DMS114 treated with DMSO at 0.1 percent for 48 hours (cell line): Measurements from ENCODE around the gene FNDC8.
"Not testable (repeated sequence)": the region's sequence is repeated elsewhere in the genome, so short reads cannot be mapped to it uniquely, and the experiment has no call there.

Experiments
- DNase-seq: peaks from one replicate; lab custom pipeline; 2025; ENCODE audit not compliant: unreplicated experiment; lab: John Stamatoyannopoulos, UW

The FNDC8 gene

GRCh38 chr17:35141681-35142466, 20.5 kb downstream of the FNDC8 start, which contains the start of gene NLE1:
NLE1 (minus strand) TSS chr17:35142303; CDS start chr17:35142275, 28 bp downstream.
- DNase-seq = peak; percentile 64

- no peak for DNase-seq
Measured at GRCh38 chr17:35142467-35142796, 21.0 kb downstream of the FNDC8 start.

DNA sequence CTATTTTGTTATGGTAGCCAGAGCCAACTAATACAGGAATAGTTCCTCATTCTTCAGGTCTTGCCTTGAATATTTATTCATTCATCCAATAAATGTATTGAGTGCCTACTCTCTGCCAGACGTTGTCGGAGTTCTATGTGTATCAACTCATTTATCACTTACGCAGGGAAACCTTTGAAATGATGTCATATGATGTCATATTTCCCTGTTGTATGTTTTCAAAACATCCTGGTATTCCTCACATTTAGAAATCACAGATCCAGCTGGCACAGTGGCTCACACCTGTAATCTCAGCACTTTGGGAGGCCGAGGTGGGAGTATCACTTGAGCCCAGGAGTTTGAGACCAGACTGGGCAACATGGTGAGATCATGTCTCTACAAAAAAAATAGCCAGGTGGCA, 23.4 kb downstream of the FNDC8 start:
- no peak for DNase-seq

DNA sequence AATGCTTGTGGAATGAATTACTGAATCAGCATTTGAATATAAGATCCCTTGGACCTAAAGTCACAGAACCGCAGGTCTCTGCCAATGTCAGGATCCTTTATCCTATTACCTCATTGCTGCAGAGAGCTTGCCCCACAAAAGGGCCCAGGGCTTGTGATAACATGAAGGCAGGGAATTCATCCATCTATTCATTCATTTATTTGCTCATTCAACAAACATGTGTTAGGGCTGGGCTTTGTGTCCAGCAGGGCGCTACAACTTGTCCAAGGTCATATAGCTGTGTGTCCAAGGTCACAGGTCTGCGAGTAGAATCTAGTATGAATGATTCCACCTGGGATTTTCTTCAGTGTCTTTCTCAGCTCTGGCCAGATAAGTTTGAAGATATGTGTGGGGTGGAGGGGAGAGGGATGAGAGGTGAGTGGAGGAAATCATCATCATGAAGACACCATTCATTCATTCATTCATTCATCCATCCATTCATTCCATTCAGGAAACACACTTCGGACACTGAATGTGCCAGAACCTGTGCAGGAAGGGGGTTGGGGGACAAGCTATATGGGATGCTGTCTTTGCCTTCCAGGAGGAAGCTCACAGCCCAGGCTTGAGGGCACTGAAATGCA, 24.9 kb downstream of the FNDC8 start:
- no peak for DNase-seq

- no peak for DNase-seq
Measured at GRCh38 chr17:35147375-35147905, 26.0 kb downstream of the FNDC8 start, which contains the start of gene UNC45B. UNC45B (plus strand) TSS chr17:35147817; CDS start chr17:35148264, 447 bp downstream.

DNA sequence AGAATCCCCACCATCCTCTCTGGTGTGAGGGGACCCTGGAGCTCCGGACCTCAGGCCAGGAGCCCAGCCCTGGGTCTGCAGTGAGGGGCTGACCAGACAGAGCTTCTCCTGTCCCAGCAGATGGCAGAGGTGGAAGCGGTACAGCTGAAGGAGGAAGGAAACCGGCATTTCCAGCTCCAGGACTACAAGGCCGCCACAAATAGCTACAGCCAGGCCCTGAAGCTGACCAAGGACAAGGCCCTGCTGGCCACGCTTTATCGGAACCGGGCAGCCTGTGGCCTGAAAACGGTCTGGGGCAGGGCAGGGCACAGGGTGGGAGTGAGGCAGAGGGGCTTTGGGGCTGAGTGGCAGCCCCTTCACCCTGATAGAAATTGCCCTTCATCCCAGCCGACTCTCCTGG, 26.7 kb downstream of the FNDC8 start:
- no peak for DNase-seq

GRCh38 chr17:35149941-35150340, 28.5 kb downstream of the FNDC8 start:
- no peak for DNase-seq

DNA sequence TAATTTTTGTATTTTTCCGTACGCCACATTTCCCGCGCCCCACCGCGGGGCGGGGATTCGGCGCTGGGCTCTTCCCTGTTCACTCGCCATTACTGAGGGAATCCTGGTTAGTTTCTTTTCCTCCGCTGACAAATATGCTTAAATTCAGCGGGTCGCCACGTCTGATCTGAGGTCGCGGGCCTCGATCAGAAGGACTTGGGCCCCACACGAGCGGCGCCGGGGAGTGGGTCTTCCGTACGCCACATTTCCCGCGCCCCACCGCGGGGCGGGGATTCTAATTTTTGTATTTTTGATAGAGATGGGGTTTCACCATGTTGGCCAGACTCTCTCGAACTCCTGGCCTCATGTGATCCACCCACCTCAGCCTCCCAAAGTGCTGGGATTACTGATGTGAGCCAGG, 29.7 kb downstream of the FNDC8 start:
- DNase-seq = not testable (repeated sequence)

DNA sequence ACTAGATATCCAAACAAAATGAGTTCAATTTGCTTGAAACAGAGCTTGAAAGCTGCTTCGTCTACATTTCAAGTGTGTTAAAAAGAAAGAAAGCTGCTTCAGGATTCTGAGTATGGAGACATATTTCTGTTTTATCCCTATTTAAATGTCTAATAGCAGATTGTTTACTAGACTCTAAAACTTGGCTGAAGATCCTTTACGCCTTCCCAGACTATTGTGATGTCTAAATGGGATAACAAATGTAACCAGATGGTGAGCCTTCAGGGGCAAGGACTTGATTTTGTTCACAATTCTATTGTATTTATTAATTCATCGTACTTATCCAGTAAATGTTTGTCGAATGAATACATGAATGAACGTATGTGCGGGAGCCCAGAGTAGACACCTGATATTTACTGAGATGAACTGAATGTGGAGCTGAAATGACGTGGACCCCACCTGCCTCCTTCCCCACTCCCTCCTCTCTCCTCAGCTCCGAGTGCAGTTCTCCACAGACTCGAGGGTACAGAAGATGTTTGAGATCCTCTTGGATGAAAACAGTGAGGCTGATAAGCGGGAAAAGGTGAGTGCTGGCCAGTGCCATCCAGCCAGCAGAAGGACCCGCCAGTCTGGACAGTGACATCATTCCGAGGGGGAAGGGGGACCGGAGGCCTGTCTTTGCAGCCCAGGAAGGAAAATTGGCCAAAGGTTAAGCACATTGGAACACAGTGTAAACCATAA, 31.2 kb downstream of the FNDC8 start:
- no peak for DNase-seq

DNA sequence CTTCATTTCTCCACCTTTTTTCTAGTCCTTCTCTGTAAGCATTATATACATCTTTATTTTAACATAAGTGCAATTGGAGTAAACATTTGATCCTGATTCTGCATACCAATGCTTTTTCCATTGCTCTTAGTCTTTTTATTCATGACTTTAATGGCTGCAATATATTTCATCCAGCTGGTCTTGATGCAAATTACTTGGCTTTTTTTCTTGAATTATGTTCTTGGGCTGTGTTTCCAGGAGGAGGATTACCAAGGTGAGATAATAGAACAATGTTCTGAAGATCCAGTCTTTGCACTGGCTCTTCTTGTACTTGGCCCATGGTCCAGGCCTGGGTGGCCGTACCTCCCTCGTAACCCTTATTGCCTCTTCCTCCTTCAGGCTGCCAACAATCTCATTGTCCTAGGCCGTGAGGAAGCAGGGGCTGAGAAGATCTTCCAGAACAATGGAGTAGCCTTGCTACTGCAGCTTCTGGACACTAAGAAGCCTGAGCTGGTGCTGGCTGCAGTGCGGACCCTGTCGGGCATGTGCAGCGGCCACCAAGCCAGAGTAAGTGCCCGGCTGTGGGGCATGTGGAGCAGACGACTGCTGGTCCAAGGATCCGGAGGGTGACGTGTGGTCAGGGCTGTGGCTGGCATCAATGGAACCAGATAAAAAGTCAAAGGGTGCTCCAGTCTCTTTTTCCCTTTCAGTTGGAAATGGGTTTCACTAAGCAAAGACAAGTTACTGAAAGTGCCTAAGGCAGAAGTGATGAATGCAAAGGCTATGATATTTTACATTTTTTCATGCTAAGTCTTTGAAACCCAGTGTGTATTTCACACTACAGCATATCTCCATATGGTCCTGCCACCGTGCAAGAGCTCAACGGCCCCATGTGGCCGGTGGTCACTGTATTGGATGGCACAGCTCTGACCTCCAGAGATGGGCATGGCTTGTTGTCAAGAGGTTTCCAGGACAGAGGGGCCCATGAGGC, 33.1 kb downstream of the FNDC8 start:
- no peak for DNase-seq

DNA sequence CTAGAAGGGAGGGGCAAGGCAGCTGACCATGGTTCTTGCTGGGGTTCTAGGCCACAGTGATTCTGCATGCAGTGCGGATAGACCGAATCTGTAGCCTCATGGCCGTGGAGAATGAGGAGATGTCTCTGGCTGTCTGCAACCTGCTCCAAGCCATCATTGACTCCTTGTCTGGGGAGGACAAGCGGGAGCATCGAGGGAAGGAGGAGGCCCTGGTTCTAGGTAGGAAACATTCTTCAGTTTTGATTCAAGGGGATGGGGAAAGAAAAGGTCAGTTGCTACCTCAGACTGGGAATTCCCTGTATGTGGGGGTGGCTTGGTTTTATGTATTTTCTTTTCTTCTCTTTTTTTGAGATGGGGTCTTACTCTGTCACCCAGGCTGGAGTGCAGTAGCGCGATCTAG, 33.8 kb downstream of the FNDC8 start:
- DNase-seq = no peak

GRCh38 chr17:35159940-35160339, 38.5 kb downstream of the FNDC8 start:
- no peak for DNase-seq

GRCh38 chr17:35160354-35161201, 39.2 kb downstream of the FNDC8 start:
- no peak for DNase-seq

DNA sequence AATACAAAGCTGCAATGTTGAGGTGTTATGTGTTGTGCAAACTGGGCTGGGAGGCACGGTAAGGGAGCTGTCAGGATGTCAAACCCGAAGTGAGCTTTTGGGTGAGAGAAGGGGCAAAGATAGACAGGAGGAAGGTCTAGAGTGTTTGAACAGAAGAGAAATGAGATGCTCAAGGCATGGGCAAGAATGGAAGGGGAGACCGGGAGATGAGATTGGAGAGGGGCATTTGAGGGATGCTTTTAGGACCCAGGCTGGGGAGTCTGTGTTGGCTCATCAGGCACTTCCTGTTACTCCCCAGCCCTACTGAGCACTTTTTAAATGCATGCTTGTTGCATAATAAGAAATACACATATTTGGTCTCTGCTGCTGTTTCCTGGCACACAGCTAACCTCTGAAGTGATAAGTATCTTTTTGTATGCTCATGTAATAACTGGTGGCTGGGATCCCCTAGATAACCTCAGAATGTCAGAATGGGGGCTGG, 39.9 kb downstream of the FNDC8 start:
- DNase-seq = no peak

DNA sequence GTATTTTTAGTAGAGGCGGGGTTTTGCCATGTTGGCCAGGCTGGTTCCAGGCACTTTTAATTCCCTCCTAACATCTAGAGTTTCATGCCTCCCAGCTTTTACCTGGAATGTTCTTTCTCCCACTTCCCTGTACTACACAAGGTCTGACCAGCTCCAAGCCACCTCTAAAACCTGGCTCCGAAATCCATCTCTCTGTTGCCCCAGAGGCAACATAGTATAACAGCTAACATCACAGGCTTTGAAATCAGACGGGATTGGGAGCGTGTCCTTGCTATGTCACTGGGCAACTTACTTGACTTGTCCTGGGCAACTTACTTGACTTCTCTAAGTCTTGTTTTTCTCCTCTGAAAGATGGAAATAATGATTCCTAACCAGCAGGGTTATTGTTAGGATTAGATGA, 41.3 kb downstream of the FNDC8 start:
- no peak for DNase-seq

GRCh38 chr17:35163886-35164285, 42.5 kb downstream of the FNDC8 start:
- no peak for DNase-seq

GRCh38 chr17:35164716-35165115, 43.3 kb downstream of the FNDC8 start:
- no peak for DNase-seq

DNA sequence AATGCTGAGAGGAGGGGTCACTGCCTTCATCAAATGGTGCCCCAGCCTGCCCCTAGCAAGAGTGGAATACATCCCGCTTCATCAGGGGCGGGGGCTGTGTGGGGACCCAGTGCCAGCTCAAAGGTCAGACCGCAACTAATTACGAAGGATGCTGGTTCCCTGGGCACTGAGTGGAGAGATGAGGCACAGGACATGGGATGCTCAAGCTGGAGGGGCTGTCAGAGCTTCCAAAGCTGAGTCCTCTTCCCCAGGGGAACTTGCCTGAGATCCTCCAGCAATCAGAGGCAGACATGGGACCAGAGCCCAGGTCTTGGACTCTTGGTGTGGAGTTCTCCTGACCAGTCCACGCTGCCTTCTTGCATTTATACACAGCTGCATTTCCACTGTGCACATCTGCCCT, 45.1 kb downstream of the FNDC8 start:
- DNase-seq = no peak

DNA sequence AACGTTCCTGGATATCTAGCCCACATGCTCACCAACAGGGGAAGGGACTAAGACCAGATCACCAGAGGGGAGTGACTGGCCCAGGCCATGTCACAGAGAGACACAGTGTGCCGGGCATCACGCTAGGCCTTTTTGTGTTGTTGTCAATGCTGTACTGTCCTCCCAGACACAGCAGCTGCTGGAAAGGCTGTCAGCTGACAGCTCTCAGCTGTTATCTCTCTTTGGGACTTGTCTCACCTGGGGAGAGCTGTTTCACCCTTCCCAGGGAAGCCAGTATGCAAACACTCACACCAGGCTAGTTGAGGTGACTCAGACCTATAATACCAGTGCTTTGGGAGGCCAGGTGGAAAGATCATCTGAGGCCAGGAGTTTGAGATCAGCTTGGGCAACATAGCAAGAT, 45.6 kb downstream of the FNDC8 start:
- no peak for DNase-seq

- no peak for DNase-seq
Measured at GRCh38 chr17:35167666-35168065, 46.3 kb downstream of the FNDC8 start.
